ENCODE measurements around the gene AGXT.

The AGXT gene

DNA sequence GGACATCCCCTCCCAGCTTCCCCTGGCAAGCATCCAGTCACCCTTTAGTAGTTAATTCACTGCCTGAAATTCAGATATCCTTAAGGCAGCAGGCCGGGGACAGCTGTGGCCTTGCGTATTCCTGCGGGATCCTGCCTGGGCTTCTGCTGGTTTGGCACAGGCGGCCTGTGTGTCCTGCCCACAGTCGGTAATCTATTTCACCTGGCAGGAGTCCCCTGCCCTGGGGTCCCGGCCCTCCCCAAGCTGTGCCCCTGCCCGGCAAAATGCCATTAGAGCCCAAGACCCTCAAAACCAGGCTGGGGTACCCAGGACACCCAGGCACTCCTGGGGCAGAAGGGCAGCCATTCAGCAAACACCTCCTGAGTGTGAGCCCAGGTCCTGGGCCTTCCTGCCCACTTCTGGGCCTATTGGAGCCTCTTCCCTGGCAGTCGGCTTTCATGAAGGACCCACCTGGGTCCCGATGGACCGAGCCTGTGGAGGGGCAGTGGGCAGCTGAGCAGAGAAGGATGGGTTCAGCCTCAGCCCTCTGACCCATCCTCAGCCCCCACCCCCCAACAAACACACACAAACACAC lies 49.1 kb downstream of the AGXT start:
- H3K27ac Mint-ChIP-seq: no peak overlapping the region
- no peaks in the 10 kb centered on the region for H3K27me3 Mint-ChIP-seq

DNA sequence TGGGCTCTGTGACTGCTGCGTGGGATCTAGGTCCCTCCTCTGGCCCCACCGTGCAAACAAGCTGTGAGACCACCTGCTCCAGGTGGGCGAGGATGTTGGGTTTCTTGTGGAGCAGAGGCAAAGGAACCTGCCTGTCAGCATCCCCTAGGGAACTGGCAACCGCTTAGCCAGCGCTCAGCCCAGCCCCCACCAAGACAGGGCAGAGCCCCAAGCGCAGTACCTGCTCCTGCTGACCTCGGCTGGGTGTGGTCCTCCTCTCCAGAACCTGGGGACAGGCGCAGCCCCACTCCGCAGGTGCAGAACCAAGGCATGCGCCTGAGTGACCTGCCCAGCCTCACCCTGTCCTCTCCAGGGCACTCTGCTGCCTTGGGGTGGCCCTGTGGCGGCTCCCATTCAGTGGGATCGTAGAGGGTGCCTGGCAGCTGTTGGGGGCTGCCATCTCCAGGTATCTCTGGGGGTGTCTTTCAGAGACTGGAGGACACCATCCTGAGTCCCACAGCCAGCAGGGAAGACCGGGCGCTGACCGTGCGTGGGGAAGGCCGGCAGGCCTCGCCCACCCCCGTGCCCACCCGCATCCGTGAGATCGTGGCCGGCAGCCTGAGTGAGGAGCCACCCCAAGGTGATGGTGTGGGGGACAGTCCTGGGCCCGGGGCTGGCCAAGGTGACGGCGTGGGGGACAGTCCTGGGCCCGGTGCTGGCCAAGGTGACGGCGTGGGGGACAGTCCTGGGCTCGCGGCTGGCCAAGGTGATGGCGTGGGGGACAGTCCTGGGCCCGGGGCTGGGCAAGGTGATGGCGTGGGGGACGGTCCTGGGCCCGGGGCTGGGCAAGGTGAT lies 49.9 kb downstream of the AGXT start:
- peaks cover 2% of the 10 kb centered on the region for H3K4me1 Mint-ChIP-seq (ENCODE audit: low read depth)
- H3K27ac Mint-ChIP-seq: no peak overlapping the region
- H3K36me3 Mint-ChIP-seq: no peaks in the 10 kb centered on the region
- no peak overlapping the region for H3K4me3 Mint-ChIP-seq
- no peaks in the 10 kb centered on the region for H3K9me3 Mint-ChIP-seq (ENCODE audit: low read depth)
- no peaks in the 10 kb centered on the region for H3K27me3 Mint-ChIP-seq

More for the DNA sequence above, 49.1 kb downstream of the AGXT start:
- Mint-ChIP-seq H3K36me3 (no peaks in the 10 kb centered on the region), H3K9me3 (ENCODE audit: low read depth) (no peaks in the 10 kb centered on the region), H3K4me3 (no peak overlapping the region), H3K4me1 (ENCODE audit: low read depth) (peaks cover 2% of the 10 kb centered on the region)

GRCh38 chr2:240919161-240919781 lies 50.6 kb downstream of the AGXT start:
- Mint-ChIP-seq H3K4me1 (ENCODE audit: low read depth) (peaks cover 2% of the 10 kb centered on the region), H3K36me3 (no peaks in the 10 kb centered on the region), H3K9me3 (ENCODE audit: low read depth) (no peaks in the 10 kb centered on the region), H3K27ac (no peak overlapping the region), H3K4me3 (no peak overlapping the region), H3K27me3 (no peaks in the 10 kb centered on the region)

DNA sequence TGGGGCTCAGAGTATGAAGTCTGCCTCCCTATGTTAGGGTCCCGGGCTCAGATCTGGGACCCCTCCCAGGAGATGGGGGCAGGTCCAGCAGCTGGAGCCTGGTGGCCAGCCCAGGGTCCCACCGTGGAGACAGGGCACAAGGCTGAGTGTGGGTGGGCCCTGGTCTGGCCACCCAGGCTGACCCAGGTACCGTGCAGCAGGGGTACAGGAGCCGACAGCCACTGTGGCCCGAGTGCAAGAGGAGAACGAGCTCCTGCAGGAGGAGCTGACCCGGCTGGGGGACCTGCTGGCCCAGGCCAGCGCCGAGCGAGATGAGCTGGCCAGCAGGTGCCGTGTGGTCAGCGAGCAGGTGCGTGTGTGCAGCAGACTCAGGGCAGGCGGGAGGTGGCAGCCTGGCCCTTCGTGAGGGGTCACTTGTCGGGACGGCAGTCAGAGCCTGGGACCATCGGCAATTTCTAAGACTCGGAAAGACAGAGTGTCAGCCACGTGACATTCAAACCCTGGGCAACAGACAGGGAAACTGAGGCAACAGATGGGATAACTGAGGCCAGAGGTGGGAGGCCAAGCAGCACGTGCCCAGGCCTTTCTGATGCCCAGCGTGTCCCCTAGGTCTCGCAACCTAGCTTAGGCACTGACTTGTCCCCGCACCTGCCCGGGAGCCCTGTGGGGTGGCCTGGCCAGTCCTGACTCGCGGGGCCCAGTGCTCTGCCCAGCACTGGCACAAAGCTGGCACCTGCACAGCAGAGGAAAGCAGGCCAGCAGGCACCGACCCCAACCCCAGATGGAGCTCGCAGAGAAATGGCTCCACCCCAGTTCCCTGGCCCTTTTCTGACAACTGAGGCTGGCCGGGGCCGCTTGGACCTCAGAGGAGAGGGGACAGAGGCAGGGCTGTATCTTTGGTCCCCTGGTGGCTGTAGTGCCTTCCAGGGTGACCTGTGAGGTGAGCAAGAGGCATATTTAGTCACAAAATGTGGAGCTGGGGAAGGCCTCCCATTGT lies 51.5 kb downstream of the AGXT start:
- Mint-ChIP-seq H3K4me1 (ENCODE audit: low read depth) (peaks cover 2% of the 10 kb centered on the region), H3K36me3 (no peaks in the 10 kb centered on the region), H3K27me3 (no peaks in the 10 kb centered on the region), H3K27ac (no peak overlapping the region), H3K4me3 (no peak overlapping the region), H3K9me3 (ENCODE audit: low read depth) (no peaks in the 10 kb centered on the region)

GRCh38 chr2:240920783-240921231 lies 52.2 kb downstream of the AGXT start:
- H3K4me3 Mint-ChIP-seq: no peak overlapping the region
- H3K27me3 Mint-ChIP-seq: no peaks in the 10 kb centered on the region
- no peaks in the 10 kb centered on the region for H3K4me1 Mint-ChIP-seq (ENCODE audit: low read depth)
- H3K27ac Mint-ChIP-seq: no peak overlapping the region
- no peaks in the 10 kb centered on the region for H3K36me3 Mint-ChIP-seq
- H3K9me3 Mint-ChIP-seq (ENCODE audit: low read depth): no peaks in the 10 kb centered on the region

- H3K9me3 Mint-ChIP-seq (ENCODE audit: low read depth): no peaks in the 10 kb centered on the region
Measured at GRCh38 chr2:240921311-240921994, 52.8 kb downstream of the AGXT start.

DNA sequence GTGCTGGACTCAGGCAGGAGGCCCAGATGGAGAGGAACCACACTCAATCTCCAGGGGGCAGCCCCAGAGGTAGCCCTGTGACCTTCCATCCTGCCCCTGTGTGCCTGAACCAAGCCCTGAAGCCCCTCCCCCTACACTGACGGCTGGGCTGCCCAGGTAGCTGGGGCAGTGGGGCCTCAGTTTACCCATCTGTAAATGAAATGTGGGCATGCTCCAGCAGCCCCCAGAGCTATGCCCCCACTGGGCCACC lies 53.3 kb downstream of the AGXT start:
- Mint-ChIP-seq H3K27me3 (no peaks in the 10 kb centered on the region), H3K9me3 (ENCODE audit: low read depth) (no peaks in the 10 kb centered on the region), H3K27ac (no peak overlapping the region), H3K4me1 (ENCODE audit: low read depth) (no peaks in the 10 kb centered on the region), H3K4me3 (no peak overlapping the region), H3K36me3 (no peaks in the 10 kb centered on the region)

More at GRCh38 chr2:240921311-240921994, 52.8 kb downstream of the AGXT start:
- Mint-ChIP-seq H3K4me1 (ENCODE audit: low read depth) (no peaks in the 10 kb centered on the region), H3K36me3 (no peaks in the 10 kb centered on the region), H3K4me3 (no peak overlapping the region), H3K27me3 (no peaks in the 10 kb centered on the region), H3K27ac (no peak overlapping the region)

- Mint-ChIP-seq H3K4me3 (no peak overlapping the region), H3K9me3 (ENCODE audit: low read depth) (no peaks in the 10 kb centered on the region), H3K27ac (no peak overlapping the region), H3K36me3 (no peaks in the 10 kb centered on the region), H3K4me1 (ENCODE audit: low read depth) (no peaks in the 10 kb centered on the region), H3K27me3 (no peaks in the 10 kb centered on the region)
Measured at GRCh38 chr2:240922245-240922981, 53.8 kb downstream of the AGXT start.

- Mint-ChIP-seq H3K4me1 (ENCODE audit: low read depth) (no peaks in the 10 kb centered on the region), H3K27ac (no peak overlapping the region), H3K27me3 (no peaks in the 10 kb centered on the region), H3K36me3 (no peaks in the 10 kb centered on the region), H3K9me3 (ENCODE audit: low read depth) (no peaks in the 10 kb centered on the region), H3K4me3 (no peak overlapping the region)
Measured at GRCh38 chr2:240922982-240923537, 54.4 kb downstream of the AGXT start.

GRCh38 chr2:240925191-240925567 lies 56.6 kb downstream of the AGXT start:
- H3K36me3 Mint-ChIP-seq: no peaks in the 10 kb centered on the region
- no peaks in the 10 kb centered on the region for H3K4me1 Mint-ChIP-seq (ENCODE audit: low read depth)
- H3K27ac Mint-ChIP-seq: no peak overlapping the region
- no peaks in the 10 kb centered on the region for H3K9me3 Mint-ChIP-seq (ENCODE audit: low read depth)
- H3K4me3 Mint-ChIP-seq: no peak overlapping the region
- no peaks in the 10 kb centered on the region for H3K27me3 Mint-ChIP-seq

GRCh38 chr2:240925568-240926515 lies 57.2 kb downstream of the AGXT start:
- Mint-ChIP-seq H3K36me3 (no peaks in the 10 kb centered on the region), H3K4me3 (no peak overlapping the region), H3K9me3 (ENCODE audit: low read depth) (no peaks in the 10 kb centered on the region), H3K27ac (no peak overlapping the region), H3K27me3 (no peaks in the 10 kb centered on the region), H3K4me1 (ENCODE audit: low read depth) (no peaks in the 10 kb centered on the region)

- Mint-ChIP-seq H3K4me1 (ENCODE audit: low read depth) (no peaks in the 10 kb centered on the region), H3K27me3 (no peaks in the 10 kb centered on the region), H3K27ac (no peak overlapping the region), H3K36me3 (no peaks in the 10 kb centered on the region), H3K9me3 (ENCODE audit: low read depth) (no peaks in the 10 kb centered on the region), H3K4me3 (no peak overlapping the region)
Measured at GRCh38 chr2:240926516-240927389, 58.1 kb downstream of the AGXT start.
